Karpas-422 (cell line): ENCODE data around the gene MYL7. TPM values are rescaled to one million over a fixed set of nuclear protein-coding genes. Genes with fewer than 3 reads are reported as not detected.

ENCODE experiments used
- DNase-seq: peaks from one replicate; pipeline ENCODE4 v3.0.0-alpha.2; 2015
- H2AFZ ChIP-seq: fragments of 200-600 bp; sonication (generic); 2 replicates; pipeline ENCODE4 v1.6.1; 2014; ENCODE audit warnings: antibody characterized with exemption, low read length, mixed read lengths
- H3K27ac ChIP-seq: fragments of 200-600 bp; sonication (generic); 2 replicates; pipeline ENCODE4 v1.5.1; 2014; ENCODE audit warnings: mild to moderate bottlenecking, low read length, moderate library complexity
- H3K27me3 ChIP-seq: fragments of 200-600 bp; sonication (generic); 2 replicates; pipeline ENCODE4 v1.6.1; 2014; ENCODE audit warnings: low read length, mixed read lengths
- H3K36me3 ChIP-seq: fragments of 200-600 bp; sonication (generic); 2 replicates; pipeline ENCODE4 v1.6.1; 2014; ENCODE audit warnings: low read length, mixed read lengths; ENCODE audit not compliant: insufficient read depth
- H3K4me1 ChIP-seq: fragments of 200-600 bp; sonication (generic); 2 replicates; pipeline ENCODE4 v1.6.1; 2014; ENCODE audit warnings: mild to moderate bottlenecking, low read length, mixed read lengths
- H3K4me2 ChIP-seq: fragments of 200-600 bp; sonication (generic); 2 replicates; pipeline ENCODE4 v1.6.1; 2014; ENCODE audit warnings: low read length, low read depth, mild to moderate bottlenecking; ENCODE audit not compliant: poor library complexity, severe bottlenecking
- H3K4me3 ChIP-seq: fragments of 200-600 bp; sonication (generic); 2 replicates; pipeline ENCODE4 v1.5.1; 2014; ENCODE audit warnings: mild to moderate bottlenecking, antibody characterized with exemption, low read length, mixed read lengths
- H3K79me2 ChIP-seq: fragments of 200-600 bp; sonication (generic); 2 replicates; pipeline ENCODE4 v1.6.1; 2014; ENCODE audit warnings: mild to moderate bottlenecking, low read length, mixed read lengths
- H3K9ac ChIP-seq: fragments of 200-600 bp; sonication (generic); 2 replicates; pipeline ENCODE4 v1.6.0; 2014; ENCODE audit warnings: low read length
- H3K9me2 ChIP-seq: fragments of 200-600 bp; sonication (generic), shearing (Covaris generic); replicated peaks from 2 replicates; pipeline ENCODE4 v1.6.0; 2014; ENCODE audit warnings: mild to moderate bottlenecking, low read length, moderate library complexity; ENCODE audit not compliant: insufficient read depth
- H3K9me3 ChIP-seq: fragments of 300-700, 200-600 bp; sonication (generic); 2 replicates; pipeline ENCODE4 v1.6.1; 2014; ENCODE audit warnings: low read length, mixed read lengths
- H4K20me1 ChIP-seq: fragments of 200-600 bp; sonication (generic); 2 replicates; pipeline ENCODE4 v1.6.1; 2014; ENCODE audit warnings: mild to moderate bottlenecking, antibody characterized with exemption, low read length, low read depth; ENCODE audit not compliant: insufficient read depth
- total RNA-seq: library from RNA; depleted of rRNA; stranded (reverse); fragments of >200 nt; shearing (Covaris generic); gene quantifications from 2 replicates; pipeline ENCODE4 v1.2.3, GENCODE V29; 2014; ENCODE audit warnings: low replicate concordance

MYL7 gene
- total RNA-seq, 1 experiment from 2014 or later = not detected

DNA sequence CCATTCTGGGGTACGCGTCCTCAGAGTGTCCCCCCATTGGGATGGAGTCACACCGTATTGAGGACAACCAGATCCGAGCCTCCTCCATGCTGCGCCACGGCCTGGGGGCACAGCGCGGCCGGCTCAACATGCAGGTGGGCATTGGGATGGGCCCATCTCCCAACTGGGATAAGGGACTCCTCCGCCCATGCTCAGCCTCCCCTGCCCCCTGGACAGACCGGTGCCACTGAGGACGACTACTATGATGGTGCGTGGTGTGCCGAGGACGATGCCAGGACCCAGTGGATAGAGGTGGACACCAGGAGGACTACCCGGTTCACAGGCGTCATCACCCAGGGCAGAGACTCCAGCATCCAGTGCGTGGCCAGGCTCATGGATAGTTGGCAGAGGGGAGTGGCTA is 31.1 kb downstream of the MYL7 start:
- Histone ChIP-seq H2AFZ (no peak overlapping the region), H3K9me3 (no peaks in the 10 kb centered on the region), H4K20me1 (no peaks in the 10 kb centered on the region; the same call in 1 of the 2 replicates), H3K36me3 (no peaks in the 10 kb centered on the region), H3K9ac (no peak overlapping the region), H3K4me2 (no peak overlapping the region), H3K4me3 (no peak overlapping the region), H3K4me1 (peaks cover 22% of the 10 kb centered on the region), H3K79me2 (no peaks in the 10 kb centered on the region), H3K9me2 (no peaks in the 10 kb centered on the region), H3K27ac (no peak overlapping the region), H3K27me3 (no peaks in the 10 kb centered on the region)
- no peak for DNase-seq

- no peak for DNase-seq
- Histone ChIP-seq H3K9ac (no peak overlapping the region), H3K79me2 (no peaks in the 10 kb centered on the region), H4K20me1 (no peaks in the 10 kb centered on the region; the same call in 1 of the 2 replicates), H3K4me3 (no peak overlapping the region), H3K9me2 (no peaks in the 10 kb centered on the region), H3K27ac (no peak overlapping the region), H2AFZ (no peak overlapping the region), H3K9me3 (no peaks in the 10 kb centered on the region), H3K36me3 (no peaks in the 10 kb centered on the region), H3K4me1 (peaks cover 22% of the 10 kb centered on the region), H3K27me3 (no peaks in the 10 kb centered on the region), H3K4me2 (no peak overlapping the region)
Measured at GRCh38 chr7:44108768-44109750, 32.1 kb downstream of the MYL7 start.

DNA sequence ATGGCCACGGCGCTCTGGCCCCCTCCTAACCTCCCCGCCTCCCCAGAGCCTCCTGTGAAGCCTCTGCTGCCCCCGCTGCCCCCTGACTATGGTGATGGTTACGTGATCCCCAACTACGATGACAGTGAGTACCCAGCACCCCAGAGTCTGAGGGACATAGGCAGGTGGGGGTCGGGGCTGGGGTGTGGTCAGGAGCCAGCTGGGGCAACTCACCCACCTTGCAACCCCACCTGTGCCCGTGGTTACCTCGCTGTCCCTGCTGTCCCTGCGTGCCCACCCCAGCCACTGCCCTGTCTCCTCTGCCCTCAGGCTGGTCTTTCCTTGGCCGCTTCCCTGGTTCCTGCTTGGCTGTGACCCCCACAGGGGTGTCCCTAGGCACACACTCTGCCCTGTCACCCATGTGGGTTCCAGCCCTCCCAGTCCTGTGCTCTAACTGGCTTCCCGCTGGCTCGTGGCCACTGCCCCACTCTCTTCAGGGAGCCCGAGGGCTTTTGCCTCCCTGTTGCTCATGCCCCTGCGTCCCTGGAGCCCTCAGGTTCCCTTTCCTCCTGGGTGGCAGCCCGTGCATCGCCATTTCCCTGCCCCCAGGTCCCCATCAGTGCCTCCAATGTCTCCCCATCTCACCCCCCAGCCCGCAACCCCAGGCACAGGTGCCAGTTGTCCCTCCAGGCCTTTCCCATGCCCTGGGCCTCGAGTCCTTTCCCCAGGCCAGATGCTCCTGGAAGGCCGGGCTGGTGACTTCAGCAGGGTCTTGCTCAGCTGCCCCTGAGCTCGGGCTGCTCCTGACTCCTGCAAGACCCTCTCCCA is 33.0 kb downstream of the MYL7 start:
- H3K9me2 ChIP-seq = no peaks in the 10 kb centered on the region
- no peak overlapping the region for H3K4me2 ChIP-seq
- no peak overlapping the region for H3K27ac ChIP-seq
- DNase-seq = no peak
- no peaks in the 10 kb centered on the region for H3K36me3 ChIP-seq
- H3K79me2 ChIP-seq = no peaks in the 10 kb centered on the region
- no peak overlapping the region for H3K4me3 ChIP-seq
- no peak overlapping the region for H3K9ac ChIP-seq
- no peaks in the 10 kb centered on the region for H3K27me3 ChIP-seq
- H4K20me1 ChIP-seq = no peaks in the 10 kb centered on the region; the same call in 1 of the 2 replicates
- no peak overlapping the region for H2AFZ ChIP-seq
- H3K9me3 ChIP-seq = no peaks in the 10 kb centered on the region
- peaks cover 22% of the 10 kb centered on the region for H3K4me1 ChIP-seq

- no peak overlapping the region for H3K9ac ChIP-seq
- no peaks in the 10 kb centered on the region for H3K9me3 ChIP-seq
- H4K20me1 ChIP-seq = no peaks in the 10 kb centered on the region
- no peaks in the 10 kb centered on the region for H3K79me2 ChIP-seq
- no peak overlapping the region for H3K4me2 ChIP-seq
- H3K4me3 ChIP-seq = no peak overlapping the region
- H2AFZ ChIP-seq = no peak overlapping the region
- no peak overlapping the region for H3K27ac ChIP-seq
- no peaks in the 10 kb centered on the region for H3K9me2 ChIP-seq
- DNase-seq = no peak
- H3K27me3 ChIP-seq = no peaks in the 10 kb centered on the region
- peaks cover 16% of the 10 kb centered on the region for H3K4me1 ChIP-seq
- H3K36me3 ChIP-seq = no peaks in the 10 kb centered on the region
Measured at GRCh38 chr7:44107116-44107960, 33.8 kb downstream of the MYL7 start.

GRCh38 chr7:44106311-44107065 is 34.6 kb downstream of the MYL7 start:
- Histone ChIP-seq H3K9me3 (no peaks in the 10 kb centered on the region), H2AFZ (no peak overlapping the region), H3K9me2 (no peaks in the 10 kb centered on the region), H4K20me1 (no peaks in the 10 kb centered on the region), H3K79me2 (no peaks in the 10 kb centered on the region), H3K4me3 (no peak overlapping the region), H3K27ac (no peak overlapping the region), H3K4me2 (no peak overlapping the region), H3K36me3 (no peaks in the 10 kb centered on the region), H3K9ac (no peak overlapping the region), H3K4me1 (peaks cover 12% of the 10 kb centered on the region), H3K27me3 (no peaks in the 10 kb centered on the region)
- DNase-seq = no peak

DNA sequence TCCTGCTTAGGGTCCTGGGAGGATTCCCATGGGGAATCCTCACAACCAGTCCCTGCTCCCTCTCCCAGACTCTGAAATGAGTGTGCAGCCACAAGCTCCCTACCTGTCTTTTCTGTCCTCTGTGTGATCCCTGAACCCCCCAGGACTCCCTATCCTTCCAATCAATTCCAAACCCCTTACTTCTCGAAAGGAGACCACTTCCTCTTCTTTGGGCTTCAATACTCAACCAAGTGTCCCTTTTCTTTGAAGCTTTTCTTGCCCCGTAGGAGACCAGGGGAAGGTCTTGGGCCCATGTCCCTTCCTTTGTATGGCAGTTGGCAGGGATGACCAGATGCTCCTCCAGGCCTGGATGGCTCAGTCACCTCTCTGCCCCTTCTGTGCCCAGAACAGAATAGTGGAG is 35.3 kb downstream of the MYL7 start:
- no peak overlapping the region for H3K4me3 ChIP-seq
- no peaks in the 10 kb centered on the region for H3K79me2 ChIP-seq
- no peaks in the 10 kb centered on the region for H3K9me2 ChIP-seq
- no peaks in the 10 kb centered on the region for H4K20me1 ChIP-seq
- no peak overlapping the region for H3K27ac ChIP-seq
- no peak overlapping the region for H2AFZ ChIP-seq
- no peak overlapping the region for H3K4me2 ChIP-seq
- peaks cover 17% of the 10 kb centered on the region for H3K4me1 ChIP-seq
- no peaks in the 10 kb centered on the region for H3K9me3 ChIP-seq
- no peak overlapping the region for H3K9ac ChIP-seq
- DNase-seq = no peak
- H3K36me3 ChIP-seq = no peaks in the 10 kb centered on the region
- no peaks in the 10 kb centered on the region for H3K27me3 ChIP-seq

- Histone ChIP-seq H3K9me2 (no peaks in the 10 kb centered on the region), H2AFZ (no peak overlapping the region), H3K4me2 (no peak overlapping the region), H3K4me1 (peaks cover 23% of the 10 kb centered on the region), H4K20me1 (no peaks in the 10 kb centered on the region), H3K4me3 (no peak overlapping the region), H3K79me2 (no peaks in the 10 kb centered on the region), H3K9ac (no peak overlapping the region), H3K27me3 (no peaks in the 10 kb centered on the region), H3K9me3 (no peaks in the 10 kb centered on the region), H3K36me3 (no peaks in the 10 kb centered on the region), H3K27ac (no peak overlapping the region)
- DNase-seq = no peak
Measured at GRCh38 chr7:44104860-44105771, 36.0 kb downstream of the MYL7 start.
